Brain microvascular endothelial cell (primary cell): ENCODE results near the gene ST3GAL6.

ENCODE experiments used
- DNase-seq: peaks from one replicate; pipeline ENCODE4 v3.0.0-alpha.2; 2020
- H3K27ac ChIP-seq: fragments of 250-450 bp; sonication (Bioruptor Pico); 2 replicates; pipeline ENCODE4 v1.5.1; 2020; ENCODE audit warnings: mild to moderate bottlenecking, moderate library complexity
- H3K27me3 ChIP-seq: fragments of 250-450 bp; sonication (Bioruptor Pico); replicated peaks from 2 replicates; pipeline ENCODE4 v1.5.1; 2020; ENCODE audit warnings: mild to moderate bottlenecking
- H3K36me3 ChIP-seq: fragments of 250-450 bp; sonication (Bioruptor Pico); replicated peaks from 2 replicates; pipeline ENCODE4 v1.5.1; 2020; ENCODE audit warnings: mild to moderate bottlenecking
- H3K4me3 ChIP-seq: 2 replicates; pipeline ENCODE4 v1.5.1; 2011; ENCODE audit warnings: low read depth, mild to moderate bottlenecking, control low read depth, low read length, moderate library complexity
- CTCF ChIP-seq: IDR thresholded peaks from 2 replicates; pipeline ENCODE4 v1.5.1; 2011; ENCODE audit warnings: low read depth, mild to moderate bottlenecking, moderate library complexity, low read length, control low read depth, inconsistent platforms; ENCODE audit errors: missing control alignments
- in situ Hi-C: cut with HindIII; loops from 2 replicates; pipeline ENCODE4 v1.10.0; 2017; ENCODE audit warnings: low sequenced_read_pairs, low pct_ligation_motif_present

Gene ST3GAL6

GRCh38 chr3:98777801-98778220 is 14.7 kb downstream of the ST3GAL6 start:
- peak; percentile 31 for TF ChIP-seq CTCF
- Histone ChIP-seq H3K27me3 (no peaks in the 10 kb centered on the region), H3K36me3 (no peaks in the 10 kb centered on the region), H3K4me3 (no peak overlapping the region), H3K27ac (peak overlapping the region; percentile 97)
- in situ Hi-C loops = loop anchor here (25.0 kb wide), 1 partner anchor 166 kb away; no protein-coding TSS in a partner anchor
- DNase-seq = no peak

GRCh38 chr3:98778383-98778782 is 15.2 kb downstream of the ST3GAL6 start:
- DNase-seq = peak; percentile 71
- no peak overlapping the region for H3K4me3 ChIP-seq
- peak overlapping the region; percentile 97 for H3K27ac ChIP-seq
- in situ Hi-C loops = loop anchor here (25.0 kb wide), 1 partner anchor 166 kb away; no protein-coding TSS in a partner anchor
- no peaks in the 10 kb centered on the region for H3K27me3 ChIP-seq
- H3K36me3 ChIP-seq = no peaks in the 10 kb centered on the region
- TF ChIP-seq CTCF = no peak

- in situ Hi-C loops = loop anchor here (25.0 kb wide), 1 partner anchor 167 kb away; no protein-coding TSS in a partner anchor
- Histone ChIP-seq H3K4me3 (no peak overlapping the region), H3K36me3 (no peaks in the 10 kb centered on the region), H3K27ac (peak overlapping the region; percentile 97), H3K27me3 (no peaks in the 10 kb centered on the region)
- no peak for TF ChIP-seq CTCF
- DNase-seq = peak; percentile 98
Observed at GRCh38 chr3:98778852-98779413, 15.8 kb downstream of the ST3GAL6 start.

- no peaks in the 10 kb centered on the region for H3K27me3 ChIP-seq
- DNase-seq = peak; percentile 85
- no peaks in the 10 kb centered on the region for H3K36me3 ChIP-seq
- peak overlapping the region; percentile 97 for H3K27ac ChIP-seq
- in situ Hi-C loops = loop anchor here (25.0 kb wide), 1 partner anchor 167 kb away; no protein-coding TSS in a partner anchor
- no peak overlapping the region for H3K4me3 ChIP-seq
- TF ChIP-seq CTCF = no peak
Observed at GRCh38 chr3:98779541-98780335, 16.6 kb downstream of the ST3GAL6 start.

- no peak for TF ChIP-seq CTCF
Observed at GRCh38 chr3:98780343-98780742, 17.2 kb downstream of the ST3GAL6 start.

More at GRCh38 chr3:98780343-98780742, 17.2 kb downstream of the ST3GAL6 start:
- peak overlapping the region; percentile 97 for H3K27ac ChIP-seq
- H3K4me3 ChIP-seq = no peak overlapping the region
- H3K36me3 ChIP-seq = no peaks in the 10 kb centered on the region
- no peaks in the 10 kb centered on the region for H3K27me3 ChIP-seq
- DNase-seq = peak; percentile 68
- in situ Hi-C loops = loop anchor here (25.0 kb wide), 1 partner anchor 168 kb away; no protein-coding TSS in a partner anchor
